HL-60/S4 treated with retinoic acid at 250 ng/mL for 4 days and 3 days (cell line): Measurements from ENCODE around the gene TXNL1.
"Not testable (repeated sequence)": the region's sequence is repeated elsewhere in the genome, so short reads cannot be mapped to it uniquely, and the experiment has no call there.

ENCODE experiments used
- in situ Hi-C: fragments of 300-500 bp; cut with MboI; formaldehyde crosslinking; loops from 2 replicates; pipeline ENCODE4 v1.7.0; 2022; ENCODE audit warnings: low sequenced_read_pairs

Gene TXNL1

DNA sequence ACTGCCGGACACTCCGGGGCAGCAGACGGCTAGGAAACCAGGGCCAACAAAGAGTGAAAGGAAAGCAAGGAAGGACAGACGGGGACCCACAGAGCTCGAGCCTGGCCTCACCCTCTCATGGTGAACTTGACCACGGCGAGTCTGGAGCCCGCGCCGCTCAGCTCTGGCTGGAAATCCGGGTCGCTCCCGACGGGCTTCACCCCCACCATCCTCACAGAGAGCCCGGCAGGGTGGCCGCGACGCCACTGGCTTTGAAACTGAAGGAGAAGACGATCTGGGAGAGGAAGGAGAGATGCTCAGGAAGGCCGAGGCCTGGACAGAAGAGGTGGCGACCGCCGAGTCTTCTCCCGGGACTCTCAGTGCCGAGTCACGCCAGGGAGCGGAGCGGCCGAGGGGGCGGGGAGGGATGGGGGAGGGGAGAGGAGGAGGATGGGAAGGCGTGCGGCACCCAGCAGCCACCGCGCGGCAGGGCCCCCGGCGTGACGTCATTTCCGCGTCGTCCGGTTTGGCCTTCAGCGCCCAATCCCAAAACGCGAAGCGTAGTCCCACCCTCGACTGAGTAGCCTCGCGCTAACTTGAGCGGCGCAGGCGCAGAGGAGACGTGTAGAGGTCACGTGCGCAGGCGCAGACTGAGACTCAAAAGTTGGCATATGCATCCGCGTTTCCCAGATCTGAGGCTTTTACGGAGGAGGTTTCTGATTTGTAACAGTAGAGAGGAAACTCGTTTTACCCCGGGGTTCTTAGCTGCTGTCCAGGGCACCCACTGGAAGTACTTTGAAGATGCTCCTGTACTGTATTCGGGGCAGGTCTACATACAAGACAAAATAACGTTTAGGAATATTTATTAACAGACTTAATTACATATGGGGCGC, at the start of gene TXNL1:
Gene TXNL1 (minus strand): TSS at position 361 of the 872 bp plus-strand sequence. CDS start 152 bp downstream, at position 209.
- in situ Hi-C loops = no loop called here

DNA sequence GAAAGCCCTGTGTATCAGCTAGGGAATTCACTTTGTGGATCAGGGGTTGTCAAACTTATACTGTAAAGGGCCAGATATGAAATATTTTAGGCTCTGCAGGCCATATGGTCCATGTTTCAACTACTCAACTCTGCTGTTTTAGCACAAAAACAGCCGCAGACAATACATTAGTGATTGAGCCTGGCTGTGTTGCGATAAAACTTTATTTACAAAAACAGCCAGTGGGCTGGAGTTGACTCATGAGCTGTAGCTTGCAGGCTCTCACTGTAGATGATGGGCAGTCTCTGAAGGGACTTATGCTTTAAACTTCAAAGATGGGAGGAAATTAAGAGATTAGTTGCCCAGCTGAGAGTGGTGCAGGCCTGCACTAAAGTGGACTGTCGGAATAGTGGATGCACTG, 45.9 kb upstream of the TXNL1 start:
- in situ Hi-C loops = no loop called here

DNA sequence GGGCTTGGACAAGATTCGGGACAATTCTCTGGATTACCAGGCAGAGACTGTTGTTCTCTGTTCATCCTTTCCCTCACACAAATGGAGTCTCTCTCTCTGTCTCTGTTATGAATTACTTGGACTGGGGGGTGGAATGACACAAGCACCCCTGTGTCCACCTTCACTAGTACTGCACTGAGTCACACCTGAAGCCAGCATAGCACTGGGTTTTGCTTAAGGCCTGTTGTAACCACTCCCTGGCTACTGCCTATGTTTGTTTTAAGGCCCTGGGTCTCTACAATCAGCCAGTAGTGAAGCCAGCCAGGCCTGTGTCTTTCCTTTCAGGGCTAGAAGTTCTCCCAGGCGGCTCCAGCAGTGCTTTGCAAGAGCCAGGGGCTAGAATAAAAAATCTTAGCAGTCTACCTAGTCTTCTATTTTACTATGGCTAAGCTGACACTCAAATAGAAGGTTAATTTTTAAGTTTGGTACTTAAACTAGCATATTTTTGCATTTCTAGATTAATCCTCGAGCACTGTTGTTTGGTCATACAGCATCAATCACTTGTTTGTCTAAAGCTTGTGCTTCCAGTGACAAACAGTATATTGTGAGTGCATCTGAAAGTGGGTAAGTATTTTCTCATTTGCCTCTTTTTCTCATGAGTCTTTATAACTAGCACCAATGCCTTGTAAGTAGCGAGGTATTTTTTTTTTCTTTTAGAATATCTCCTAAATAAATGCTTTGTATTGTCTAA, 40.6 kb upstream of the TXNL1 start:
- in situ Hi-C loops = no loop called here

DNA sequence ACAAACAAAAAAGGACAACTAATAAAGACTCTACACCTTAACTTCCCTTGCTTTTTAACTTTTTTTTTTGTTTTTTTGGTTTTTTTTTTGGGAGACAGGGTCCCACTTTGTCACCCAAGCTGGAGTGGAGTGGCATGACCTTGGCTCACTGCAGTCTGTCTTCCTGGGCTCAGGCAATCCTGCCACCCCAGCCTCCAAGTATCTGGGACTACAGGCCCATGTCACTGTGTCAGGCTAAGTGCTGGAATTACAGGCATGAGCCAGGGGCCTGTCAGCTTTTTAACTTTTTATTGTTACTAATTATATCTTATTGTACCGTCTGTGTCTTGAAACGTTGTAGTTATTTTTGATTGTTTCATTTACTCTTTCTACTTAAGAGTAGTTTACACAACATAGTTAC, 38.2 kb upstream of the TXNL1 start:
- in situ Hi-C loops = no loop called here

DNA sequence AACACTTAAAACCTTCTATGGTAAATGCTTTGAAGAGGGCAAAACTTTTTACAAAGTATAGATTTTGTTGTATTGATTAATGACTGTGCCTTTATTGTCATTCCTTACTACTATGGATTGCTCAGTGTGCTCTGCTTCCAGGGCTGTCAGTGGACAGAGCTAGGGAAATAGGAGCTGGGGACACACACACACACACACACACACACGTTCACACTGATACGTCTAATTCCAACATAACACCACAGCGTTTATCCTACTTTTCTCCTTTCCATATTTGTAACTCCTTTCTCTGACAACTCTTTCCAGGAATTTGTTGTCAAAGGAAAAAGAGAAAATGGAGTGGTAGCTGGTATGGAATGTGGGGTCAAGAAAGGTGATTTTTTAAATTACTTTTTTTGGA, 34.6 kb upstream of the TXNL1 start:
- in situ Hi-C loops = no loop called here

DNA sequence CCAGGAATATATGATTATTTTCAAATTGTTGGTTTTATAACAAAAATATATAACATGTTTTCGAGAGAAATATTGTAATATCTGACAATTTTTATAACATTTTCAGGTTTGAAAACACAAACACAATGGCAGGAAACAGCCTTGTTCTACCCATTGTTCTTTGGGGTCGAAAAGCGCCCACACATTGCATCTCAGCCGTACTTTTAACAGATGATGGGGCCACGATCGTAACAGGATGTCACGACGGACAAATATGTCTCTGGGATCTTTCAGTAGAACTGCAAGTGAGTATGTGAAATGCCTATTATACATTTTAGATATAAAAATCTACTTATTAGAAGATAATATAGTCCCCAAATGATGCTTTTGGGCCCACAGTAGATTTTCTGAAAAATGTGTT, 34.0 kb upstream of the TXNL1 start:
- in situ Hi-C loops = no loop called here

DNA sequence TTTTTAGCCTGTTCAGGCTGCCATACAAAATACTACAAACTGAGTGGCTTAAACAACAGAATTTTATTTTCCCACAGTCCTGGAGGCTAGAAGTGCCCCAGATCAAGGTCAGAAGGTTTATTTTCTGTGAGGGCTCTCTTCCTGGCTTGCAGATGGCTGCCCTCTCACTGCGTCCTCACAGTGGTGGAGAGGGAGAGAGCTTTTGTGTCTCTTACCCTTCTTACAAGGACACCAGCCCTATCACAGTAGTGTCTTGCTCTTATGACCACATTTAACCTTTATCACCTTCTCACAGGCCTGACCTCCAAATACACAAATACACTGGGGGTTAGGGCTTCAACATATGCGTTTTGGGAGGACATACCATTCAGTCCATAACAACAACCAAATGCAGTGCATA, 24.5 kb upstream of the TXNL1 start:
- in situ Hi-C loops = no loop called here

DNA sequence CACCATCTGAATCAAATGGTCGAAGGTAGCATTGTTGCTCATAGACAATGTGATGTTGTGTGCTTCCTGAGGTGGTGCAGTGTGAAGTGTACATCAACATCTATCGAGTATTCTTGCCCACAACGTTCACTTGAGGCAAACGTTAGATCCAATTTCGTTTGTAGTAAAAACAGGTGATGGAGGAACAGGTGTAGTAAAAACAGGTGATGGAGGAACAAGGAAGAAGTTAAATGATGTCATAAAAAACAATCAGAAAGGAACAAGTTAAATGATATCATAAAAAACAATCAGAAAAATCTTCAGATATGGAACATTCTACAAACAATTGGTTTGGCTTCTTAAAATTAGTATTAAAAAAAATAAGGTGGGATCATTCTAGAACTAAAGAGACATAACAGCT, 24.1 kb upstream of the TXNL1 start:
- in situ Hi-C loops = no loop called here

DNA sequence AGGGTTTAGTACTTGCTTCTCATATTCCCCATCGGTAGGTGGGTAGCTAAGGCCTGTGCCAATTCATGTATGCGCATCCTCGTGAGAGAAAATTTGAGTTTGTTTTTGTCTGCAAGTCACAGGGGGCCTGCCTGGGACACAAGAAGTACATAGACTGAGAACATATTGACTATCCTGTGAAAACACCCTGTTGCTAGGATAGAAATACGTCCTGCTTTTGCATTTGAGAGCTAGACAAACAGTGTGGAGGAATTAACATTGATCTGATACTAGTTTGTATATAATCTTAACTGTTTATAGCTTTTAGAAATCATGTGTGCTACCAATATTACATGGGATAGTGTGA, 23.6 kb upstream of the TXNL1 start:
- in situ Hi-C loops = no loop called here

DNA sequence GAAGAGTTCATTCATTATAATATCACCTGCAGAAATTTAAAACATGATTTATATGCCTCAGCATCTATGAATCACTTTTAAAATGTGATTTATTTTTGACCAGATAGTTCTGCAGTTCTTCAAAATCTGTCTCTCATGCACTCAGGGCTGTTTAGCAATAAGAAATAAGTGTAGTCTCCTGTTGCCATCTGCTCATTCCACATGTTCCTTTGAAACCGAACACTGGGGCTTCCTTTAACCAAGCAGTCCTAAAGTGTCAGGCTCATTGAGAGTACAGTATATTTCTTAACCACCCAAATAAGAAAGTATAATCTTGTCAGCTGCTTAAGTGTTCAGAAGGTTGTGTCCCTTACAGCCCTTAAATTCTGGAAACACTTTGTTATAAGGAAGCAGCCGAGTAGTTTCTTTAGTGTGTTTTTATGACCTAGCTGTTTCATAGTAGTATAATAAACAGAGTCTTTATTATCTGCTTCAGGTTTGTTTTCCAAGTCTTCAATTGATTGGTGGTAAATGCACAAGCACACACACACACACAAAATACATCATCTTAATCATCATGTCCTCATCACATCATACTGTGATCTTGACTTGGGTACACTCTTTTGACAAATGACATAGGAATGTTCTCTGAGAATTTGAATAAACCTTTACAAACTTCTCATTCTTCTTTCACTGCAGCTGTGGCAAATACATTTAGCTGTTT, 23.1 kb upstream of the TXNL1 start:
- in situ Hi-C loops = no loop called here

DNA sequence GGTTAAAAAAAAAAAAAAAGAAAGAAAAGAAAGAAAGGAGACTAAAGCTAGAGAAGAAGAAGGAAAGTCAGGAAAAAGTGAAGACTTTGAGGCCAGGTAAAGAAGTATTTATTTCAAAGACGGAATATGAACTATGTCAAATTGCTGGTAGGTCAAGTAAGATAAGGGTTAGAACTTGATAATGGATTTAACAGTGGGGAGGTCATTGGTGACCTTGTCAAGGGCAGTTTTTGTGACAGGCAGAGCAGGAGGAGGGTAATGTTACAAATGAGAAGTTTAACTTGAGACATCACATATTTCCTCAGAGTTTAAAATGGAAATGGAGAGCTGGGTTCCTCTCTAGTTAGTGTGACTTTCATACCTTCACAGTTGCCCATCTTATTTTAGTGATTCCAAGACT, 22.3 kb upstream of the TXNL1 start:
- in situ Hi-C loops = no loop called here

DNA sequence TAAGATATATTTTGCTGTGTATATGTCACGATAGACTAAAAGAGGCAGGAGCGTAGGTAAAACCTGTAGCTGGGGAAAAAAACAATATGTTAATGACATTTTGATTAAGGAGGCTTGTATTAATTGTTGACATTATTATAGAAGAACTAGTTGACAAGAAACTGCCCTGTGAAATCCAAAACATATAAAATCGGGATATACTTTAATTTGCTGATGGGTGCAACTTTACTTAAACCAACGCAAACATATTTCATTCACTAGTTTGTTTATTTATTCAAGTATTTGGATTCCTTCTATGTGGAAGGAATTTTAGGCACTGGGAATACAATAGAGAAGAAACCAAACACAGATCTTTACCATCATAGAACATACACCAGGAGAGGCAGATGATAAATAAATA, 20.7 kb upstream of the TXNL1 start:
- in situ Hi-C loops = no loop called here

DNA sequence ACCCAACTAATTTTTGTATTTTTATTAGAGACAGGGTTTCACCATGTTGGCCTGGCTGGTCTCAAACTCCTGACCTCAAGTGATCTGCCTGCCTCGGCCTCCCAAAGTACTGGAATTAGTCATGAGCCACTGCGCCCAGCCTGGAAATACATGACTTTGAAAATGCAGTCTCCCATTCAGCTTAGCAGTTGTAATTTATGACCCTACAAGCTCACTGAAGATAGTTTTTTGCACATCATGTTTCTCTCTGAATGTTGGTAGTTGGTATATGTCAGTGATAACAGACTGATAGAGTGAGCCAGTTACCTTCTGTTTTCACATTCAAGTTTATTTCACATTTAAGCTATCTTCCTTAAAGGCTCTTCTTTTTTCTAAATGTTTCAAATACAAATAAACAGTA, 19.9 kb upstream of the TXNL1 start:
- in situ Hi-C loops = no loop called here

DNA sequence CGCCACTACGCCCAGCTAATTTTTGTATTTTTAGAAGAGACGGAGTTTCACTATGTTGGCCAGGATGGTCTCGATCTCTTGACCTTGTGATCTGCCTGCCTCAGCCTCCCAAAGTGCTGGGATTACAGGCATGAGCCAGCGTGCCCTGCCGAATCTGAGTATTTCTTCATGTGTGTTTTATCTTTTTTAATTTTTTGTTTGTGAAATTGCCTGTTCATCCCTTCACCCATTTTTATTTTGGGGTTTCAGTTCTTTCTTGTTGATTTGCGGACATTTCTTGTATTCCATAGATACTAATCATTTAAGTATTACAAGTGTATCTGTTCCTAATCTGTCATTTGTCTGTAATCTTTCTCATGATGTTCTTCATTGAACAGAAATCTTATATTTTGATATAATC, 15.9 kb upstream of the TXNL1 start:
- in situ Hi-C loops = not testable (repeated sequence)

DNA sequence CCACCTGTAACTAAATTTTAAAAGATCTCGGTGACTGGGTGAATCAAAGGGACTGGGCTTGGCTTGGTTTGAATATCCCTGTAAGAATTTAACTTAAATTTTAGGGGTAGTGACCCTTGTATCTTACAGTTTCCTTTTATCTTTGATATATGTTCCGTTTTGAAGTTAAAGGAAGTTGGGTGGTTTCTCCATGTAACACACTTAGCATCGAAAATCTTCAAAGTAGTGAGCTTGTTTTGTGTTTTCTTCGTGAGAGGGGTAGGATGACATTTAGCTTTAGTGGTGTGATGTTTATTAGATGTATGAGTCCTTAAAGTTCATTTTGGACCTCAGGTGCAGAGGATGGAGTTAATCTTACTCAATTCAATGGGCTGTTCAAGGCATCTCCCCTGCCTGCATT, 14.4 kb upstream of the TXNL1 start:
- in situ Hi-C loops = no loop called here

DNA sequence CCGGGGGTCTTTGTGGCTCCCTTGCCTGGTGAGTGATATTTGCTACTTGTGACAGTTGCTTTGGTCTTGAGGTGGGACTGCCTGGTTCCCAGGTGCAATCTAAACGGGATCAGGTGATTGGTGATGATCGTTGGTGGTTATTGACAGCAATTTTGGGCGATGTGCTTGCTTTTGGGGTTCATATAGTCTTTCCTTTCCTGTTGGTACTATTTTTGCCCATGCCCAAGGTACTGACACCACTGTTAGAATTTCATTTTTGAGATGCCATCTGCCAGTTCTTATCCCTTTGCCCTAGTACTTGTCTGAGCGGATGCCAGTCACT, 13.3 kb upstream of the TXNL1 start:
- in situ Hi-C loops = no loop called here

DNA sequence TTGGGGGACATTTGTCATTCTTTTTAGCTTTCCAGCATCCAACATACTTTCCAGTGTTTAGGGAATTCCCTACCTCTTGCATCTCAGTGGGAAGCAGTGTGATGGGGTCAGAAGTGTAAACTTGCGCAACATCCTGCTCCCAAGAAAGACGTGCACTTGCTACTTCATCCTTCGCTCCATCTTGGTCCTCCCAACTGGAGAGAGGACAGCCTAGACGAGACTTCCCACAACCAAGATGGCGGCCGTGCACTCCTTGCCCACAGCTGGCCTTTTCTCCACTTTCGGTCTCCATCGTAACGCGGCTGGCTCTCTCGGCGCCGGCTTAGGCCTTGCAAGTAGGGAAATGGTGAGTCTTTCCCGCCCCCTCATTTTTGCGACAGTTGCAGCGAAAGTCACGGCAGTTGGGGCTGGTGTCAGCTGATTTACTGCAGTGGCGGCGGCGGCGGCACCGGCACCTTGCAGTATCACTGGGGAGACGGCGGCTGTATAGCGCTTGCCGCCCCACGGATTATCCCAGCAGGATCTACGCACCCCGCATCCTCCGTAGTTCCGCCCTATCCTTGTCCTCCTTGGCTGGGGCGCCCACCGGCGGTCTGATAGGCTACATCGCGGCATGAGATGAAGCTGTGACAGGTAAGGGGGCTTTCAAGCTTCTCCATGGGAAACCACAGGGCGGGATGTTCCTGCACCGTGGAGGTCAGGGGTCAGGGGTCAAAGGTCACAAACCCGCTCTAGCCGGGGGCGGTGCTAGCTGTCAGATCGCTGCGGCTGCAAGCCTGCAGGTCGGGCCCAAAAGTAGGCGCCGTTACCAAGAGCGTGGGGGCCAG, 12.8 kb upstream of the TXNL1 start, which contains the start of gene WDR7:
Gene WDR7 (plus strand): TSS at position 416 of the 827 bp plus-strand sequence. CDS start 21,157 bp downstream, outside the sequence.
- in situ Hi-C loops = no loop called here

DNA sequence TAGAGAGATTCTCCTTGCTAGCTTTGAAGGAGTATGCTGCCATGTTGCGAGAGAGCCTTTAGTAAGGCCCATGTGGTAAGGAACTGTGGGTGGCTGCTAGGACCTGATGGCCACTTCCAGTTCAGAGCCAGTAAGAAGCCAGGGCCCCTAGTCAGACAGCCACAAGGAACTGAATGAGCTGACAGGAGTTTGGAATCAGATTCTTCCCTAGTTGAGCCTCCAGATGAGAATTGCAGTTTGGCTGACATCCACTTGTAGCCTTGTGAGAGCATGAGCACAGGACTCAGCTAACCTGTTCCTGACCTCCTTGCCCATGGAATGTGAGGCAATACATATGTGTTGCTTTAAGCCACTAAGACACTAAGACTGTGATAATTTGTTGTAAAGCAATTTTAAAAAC, 11.6 kb upstream of the TXNL1 start:
- in situ Hi-C loops = no loop called here

DNA sequence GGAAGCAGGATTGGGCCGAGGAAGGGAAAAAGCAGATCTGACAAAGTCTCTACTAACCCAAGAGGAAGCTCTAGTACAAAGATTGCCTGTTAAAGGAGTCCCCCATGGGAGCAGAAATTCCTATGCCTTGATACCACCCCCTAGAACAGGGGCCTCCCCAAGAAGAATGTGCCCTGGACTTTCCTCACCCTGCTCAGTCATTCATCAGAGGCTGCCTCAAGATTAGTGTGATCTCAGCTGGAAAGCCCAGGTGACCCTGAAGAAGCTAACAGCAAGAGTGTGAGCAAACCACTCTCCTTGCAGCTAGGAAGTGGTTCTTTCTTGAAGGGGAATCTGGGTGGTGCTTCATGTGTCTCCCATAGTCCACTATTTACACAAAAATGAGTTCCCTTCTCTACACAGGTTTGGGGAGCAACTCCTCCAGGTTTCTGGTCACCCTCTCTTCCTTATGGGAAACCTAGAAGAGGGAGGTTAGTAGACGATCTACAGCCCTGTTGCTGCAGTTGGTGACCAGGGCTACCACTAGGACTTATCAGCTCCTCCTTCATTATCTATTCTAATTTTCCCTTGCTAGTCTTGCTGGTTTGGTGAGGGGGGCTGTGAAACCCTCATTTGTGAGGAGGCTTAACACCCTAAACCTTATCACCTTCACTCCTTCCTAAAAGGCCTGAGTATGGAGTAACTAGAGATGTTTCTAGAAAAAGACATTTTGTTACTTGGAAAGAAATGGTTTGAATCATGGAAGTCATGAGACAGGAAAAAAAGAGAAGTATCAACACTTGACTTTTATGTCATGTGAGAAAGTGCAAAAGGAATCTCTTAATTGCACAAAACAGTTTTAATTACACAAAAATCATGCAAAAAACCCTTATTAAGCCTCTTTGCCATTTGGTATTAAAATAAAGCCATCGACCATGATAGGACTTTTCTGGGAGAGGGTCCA, 9.8 kb upstream of the TXNL1 start:
- in situ Hi-C loops = no loop called here

DNA sequence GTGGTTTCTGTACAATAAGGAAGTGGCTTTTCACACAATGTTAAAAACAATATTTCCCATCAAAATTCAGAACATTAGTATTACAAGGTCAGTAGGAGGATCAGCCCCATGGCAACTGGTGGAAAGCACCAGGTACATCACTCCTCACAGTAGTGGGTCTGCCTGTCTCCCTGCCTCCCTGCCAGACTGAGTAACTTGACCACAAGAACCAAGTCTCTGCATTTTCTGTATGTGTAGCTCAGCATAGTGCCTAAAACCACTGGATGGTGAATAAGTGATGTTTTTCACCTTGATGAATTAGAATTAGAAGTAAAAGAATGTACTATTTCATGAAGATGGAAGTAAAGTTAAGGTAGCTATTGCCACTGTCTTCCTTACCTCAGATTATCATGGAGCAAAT, 8.7 kb upstream of the TXNL1 start:
- in situ Hi-C loops = no loop called here
